Stimulated activated CD4-positive, alpha-beta T cell treated with anti-CD3 and anti-CD28 coated beads, Interleukin-4, amount 100 ng/mL, for 24 hours (primary cell): Measurements from ENCODE around the gene CDH16.

Experiments used
- DNase-seq: peaks from one replicate; pipeline ENCODE4 v3.0.0-alpha.2; 2020

CDH16 gene

GRCh38 chr16:66862023-66862520, 56.6 kb downstream of the CDH16 start:
- DNase-seq: no peak

GRCh38 chr16:66859397-66860068, 59.2 kb downstream of the CDH16 start:
- DNase-seq: no peak

- no peak for DNase-seq
These were observed 59.8 kb downstream of the CDH16 start for GRCh38 chr16:66858740-66859396.
